Measurements from ENCODE around the gene C5orf52. TPM values are rescaled to one million over a fixed set of nuclear protein-coding genes. Genes with fewer than 3 reads are reported as not detected.
A peak's percentile ranks its signal among the peaks of the same experiment; 100 is the strongest.

Gene C5orf52
- total RNA-seq, 6 experiments from 2014 or later = not detected

DNA sequence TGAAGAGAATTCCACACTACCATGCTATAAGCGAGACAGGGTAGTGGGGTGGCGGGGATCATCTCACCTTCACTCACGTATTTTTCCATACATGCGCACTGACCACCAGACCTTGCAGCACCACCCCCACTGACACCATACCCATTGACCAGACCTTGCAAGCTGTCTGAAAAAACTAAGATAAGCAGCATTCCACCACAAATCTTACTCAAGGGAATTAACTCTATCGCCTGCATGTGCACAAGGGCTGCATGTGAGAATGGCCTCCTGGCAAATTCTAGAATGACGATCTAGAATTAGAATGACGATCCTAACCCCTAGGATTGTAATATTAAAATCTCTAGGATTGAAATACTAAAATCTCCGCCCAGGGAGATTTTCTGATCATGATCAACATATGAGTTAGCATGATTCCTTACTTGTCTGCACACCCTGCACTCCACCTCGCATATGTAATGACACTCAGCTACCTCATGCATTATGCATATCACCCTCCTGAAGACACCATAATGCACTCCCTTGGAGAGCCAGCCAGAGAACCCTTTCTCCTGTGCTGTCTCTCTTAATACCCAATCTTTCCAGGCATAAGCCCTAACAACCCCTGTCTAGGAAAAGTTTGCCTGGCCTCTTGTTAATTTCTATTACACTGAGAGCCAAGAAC is 30.8 kb upstream of the C5orf52 start:
- H3K27me3 ChIP-seq = no peaks in the 10 kb centered on the region
- H3K9me3 ChIP-seq = no peaks in the 10 kb centered on the region
- H3K4me1 ChIP-seq = no peaks in the 10 kb centered on the region
- DNase-seq (no peak), ATAC-seq (no peak)
- no peak for TF ChIP-seq POLR2A (IDR thresholded peaks at IDR 0.05)
- TF ChIP-seq, protein P1, sequence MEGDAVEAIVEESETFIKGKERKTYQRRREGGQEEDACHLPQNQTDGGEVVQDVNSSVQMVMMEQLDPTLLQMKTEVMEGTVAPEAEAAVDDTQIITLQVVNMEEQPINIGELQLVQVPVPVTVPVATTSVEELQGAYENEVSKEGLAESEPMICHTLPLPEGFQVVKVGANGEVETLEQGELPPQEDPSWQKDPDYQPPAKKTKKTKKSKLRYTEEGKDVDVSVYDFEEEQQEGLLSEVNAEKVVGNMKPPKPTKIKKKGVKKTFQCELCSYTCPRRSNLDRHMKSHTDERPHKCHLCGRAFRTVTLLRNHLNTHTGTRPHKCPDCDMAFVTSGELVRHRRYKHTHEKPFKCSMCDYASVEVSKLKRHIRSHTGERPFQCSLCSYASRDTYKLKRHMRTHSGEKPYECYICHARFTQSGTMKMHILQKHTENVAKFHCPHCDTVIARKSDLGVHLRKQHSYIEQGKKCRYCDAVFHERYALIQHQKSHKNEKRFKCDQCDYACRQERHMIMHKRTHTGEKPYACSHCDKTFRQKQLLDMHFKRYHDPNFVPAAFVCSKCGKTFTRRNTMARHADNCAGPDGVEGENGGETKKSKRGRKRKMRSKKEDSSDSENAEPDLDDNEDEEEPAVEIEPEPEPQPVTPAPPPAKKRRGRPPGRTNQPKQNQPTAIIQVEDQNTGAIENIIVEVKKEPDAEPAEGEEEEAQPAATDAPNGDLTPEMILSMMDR (IDR thresholded peaks at IDR 0.05) = no peak
- no peak overlapping the region for H3K27ac ChIP-seq
- no peak overlapping the region for H3K4me3 ChIP-seq
- WGBS (ENCODE audit: insufficient coverage, low coverage, low lambda C conversion rate, missing lambda C conversion rate) = 70% methylated on average over 6 of the region's 9 CpGs
- intact Hi-C loops (cut with DNase I) = no loop called here
- H3K36me3 ChIP-seq = no peaks in the 10 kb centered on the region

GRCh38 chr5:157648275-157648990 is 22.9 kb upstream of the C5orf52 start:
- no peaks in the 10 kb centered on the region for H3K27me3 ChIP-seq
- no peaks in the 10 kb centered on the region for H3K4me1 ChIP-seq
- H3K36me3 ChIP-seq = no peaks in the 10 kb centered on the region
- WGBS (ENCODE audit: insufficient coverage, low coverage, low lambda C conversion rate, missing lambda C conversion rate) = 78% methylated on average over 7 of the region's 7 CpGs
- H3K4me3 ChIP-seq = no peak overlapping the region
- ATAC-seq (no peak), DNase-seq (no peak)
- TF ChIP-seq, protein P1 (IDR thresholded peaks at IDR 0.05) = no peak
- no peak for TF ChIP-seq POLR2A (IDR thresholded peaks at IDR 0.05)
- no peaks in the 10 kb centered on the region for H3K9me3 ChIP-seq
- intact Hi-C loops (cut with DNase I) = no loop called here
- H3K27ac ChIP-seq = no peak overlapping the region

- Histone ChIP-seq H3K9me3 (no peaks in the 10 kb centered on the region), H3K27ac (no peak overlapping the region), H3K4me1 (no peaks in the 10 kb centered on the region), H3K36me3 (no peaks in the 10 kb centered on the region), H3K4me3 (no peak overlapping the region), H3K27me3 (no peaks in the 10 kb centered on the region)
- intact Hi-C loops (cut with DNase I) = no loop called here
- 63% methylated on average over 2 of the region's 2 CpGs for WGBS (ENCODE audit: insufficient coverage, low coverage, low lambda C conversion rate, missing lambda C conversion rate)
- DNase-seq (no peak), ATAC-seq (no peak)
- no peak for TF ChIP-seq POLR2A (IDR thresholded peaks at IDR 0.05)
- TF ChIP-seq, protein P1 (IDR thresholded peaks at IDR 0.05) = no peak
Observed at GRCh38 chr5:157649101-157649500, 22.2 kb upstream of the C5orf52 start.

GRCh38 chr5:157650991-157651611 is 20.2 kb upstream of the C5orf52 start:
- Histone ChIP-seq H3K27me3 (no peaks in the 10 kb centered on the region), H3K4me1 (no peaks in the 10 kb centered on the region), H3K27ac (no peak overlapping the region), H3K9me3 (no peaks in the 10 kb centered on the region), H3K4me3 (peak overlapping the region in 1 of 3 donors; percentile 49), H3K36me3 (no peaks in the 10 kb centered on the region)
- peak in 1 of 4 donors; percentile 13 for ATAC-seq
- no peak for DNase-seq
- WGBS (ENCODE audit: insufficient coverage, low coverage, low lambda C conversion rate, missing lambda C conversion rate) = 100% methylated on average over 1 of the region's 33 CpGs
- intact Hi-C loops (cut with DNase I) = no loop called here
- TF ChIP-seq POLR2A (IDR thresholded peaks at IDR 0.05) = no peak
- TF ChIP-seq, protein P1 (IDR thresholded peaks at IDR 0.05) = no peak

Measured in right lobe of liver (tissue), 6 donors.